Heart right ventricle (tissue), 16 donors: ENCODE data around the gene KDM4E. TPM values are rescaled to one million over a fixed set of nuclear protein-coding genes. Genes with fewer than 3 reads are reported as not detected.

Experiments used
- ATAC-seq, 8 donors: fragments of 200-7000 bp; cut with Tn5 transposase; one replicate each; pipeline ENCODE4 v1.9.1; 2020; ENCODE audit warnings: mild to moderate bottlenecking in 8 of 8, moderate library complexity in 8 of 8, moderate number of reproducible peaks in 1 of 8
- DNase-seq, 2 donors: peaks; one replicate each; pipeline ENCODE4 v3.0.0-alpha.2; 2020
- H3K27ac ChIP-seq, 10 donors: fragments of 200-600 bp; sonication (generic) in 2 of 10; one replicate each; pipeline versions ENCODE4 v1.5.0 to v1.8.0; 2020 to 2022; ENCODE audit warnings: mild to moderate bottlenecking in 3 of 10
- H3K27me3 ChIP-seq, 7 donors: fragments of 200-600 bp; one replicate each; pipeline ENCODE4 v1.8.0; 2021 to 2022; ENCODE audit warnings: mild to moderate bottlenecking in 2 of 7
- H3K36me3 ChIP-seq, 9 donors: fragments of 200-600 bp; sonication (generic) in 1 of 9; one replicate each; pipeline versions ENCODE4 v1.5.0 to v1.8.0; 2020 to 2022; ENCODE audit warnings: mild to moderate bottlenecking in 2 of 9
- H3K4me1 ChIP-seq, 9 donors: fragments of 200-600 bp; sonication (generic) in 1 of 9; one replicate each; pipeline versions ENCODE4 v1.5.0 to v1.8.0; 2020 to 2022; ENCODE audit warnings: mild to moderate bottlenecking in 4 of 9
- H3K4me3 ChIP-seq, 10 donors: fragments of 200-600 bp; sonication (generic) in 2 of 10; one replicate each; pipeline versions ENCODE4 v1.5.0 to v1.8.0; 2020 to 2022; ENCODE audit warnings: mild to moderate bottlenecking in 7 of 10, moderate library complexity in 2 of 10
- H3K9me3 ChIP-seq, 11 donors: fragments of 200-600 bp in 10 of 11; sonication (generic) in 2 of 11; one replicate each; pipeline versions ENCODE4 v1.5.0 to v1.8.0; 2013 to 2022; ENCODE audit warnings: mild to moderate bottlenecking in 2 of 11, control low read depth in 1 of 11, moderate library complexity in 1 of 11
- WGBS, 2 donors: extraction: QIAGEN DNeasy Blood & Tissue Kit; methylation state at CpG; one replicate each; pipeline ENCODE4 v1.1.7; 2013; ENCODE audit warnings: inconsistent platforms in 1 of 2; 5-methylcytosine and 5-hydroxymethylcytosine counted together
- intact Hi-C, 10 donors: fragments of 100-400 bp; cut with DNase I; formaldehyde crosslinking; loops; one replicate each; pipeline versions ENCODE4 v1.11.1 to v1.14.2; 2022
- polyA plus RNA-seq, 2 donors: library from polyadenylated mRNA; stranded (reverse); fragments of 200-250 nt; gene quantifications; one replicate each; pipeline ENCODE4 v1.2.3, GENCODE V29; 2013
- total RNA-seq, 10 donors: library from RNA; stranded (reverse); fragmentation: NEBNext Ultra II Directional in 3 of 10; extraction: Animal tissue kit (Norgen Biotek cat#: 25700) in 3 of 10; gene quantifications; one replicate each; pipeline versions ENCODE4 v1.2.1 to v1.2.4, GENCODE V29; 2021 to 2023
- TF ChIP-seq, protein P1 (sequence below), 9 donors: fragments of 200-600 bp; sonication (generic) in 2 of 9; IDR thresholded peaks; one replicate each; pipeline versions ENCODE4 v1.5.0 to v1.8.0; 2021 to 2022; ENCODE audit warnings: antibody characterized with exemption in 9 of 9, mild to moderate bottlenecking in 5 of 9, moderate library complexity in 1 of 9
- donor health status: Arrhythmogenic right ventricular cardiomyopathy.
- donor health status: ischemic (EF 13 %, LVEDD 7.1; RV severe dilation, severe dysfunction).
- donor health status: healthy with polysubstance abuse.
- donor health status: DM: no; HTN: yes; CAD: no.
- donor health status: DM: no; HTN: no; CAD: no.
- donor health status: ischemic (EF 25% LVEDD 6.9; RV normal size, moderate dysfunction).
- donor health status: ischemic (EF 25% LVEDD 5.7; RV mildly dilated, moderate dysfunction).
- donor health status: healthy.
- donor health status: DM: yes; HTN: yes; CAD: no.
- donor health status: Ischemic cardiomyopathy.
- donor health status: ischemic (EF 35%, LVEDD 5.7; RV mildly dilated, moderate dysfunction).
- donor health status: nonischemic (EF 11% LVEDD 7.7; RV severe dilation, severe dysfunction).
- donor health status: DM: yes; HTN: yes; CAD: no.
- donor health status: PGD.
- donor health status: ischemic (EF 29% LVEDD 5.4; RV normal size, mild dysfunction).
- donor health status: nonischemic (EF 23%, LVEDD 6.1; RV moderate dilation, normal function).

Gene KDM4E
- total and polyA plus RNA-seq, 12 donors, result not detected

DNA sequence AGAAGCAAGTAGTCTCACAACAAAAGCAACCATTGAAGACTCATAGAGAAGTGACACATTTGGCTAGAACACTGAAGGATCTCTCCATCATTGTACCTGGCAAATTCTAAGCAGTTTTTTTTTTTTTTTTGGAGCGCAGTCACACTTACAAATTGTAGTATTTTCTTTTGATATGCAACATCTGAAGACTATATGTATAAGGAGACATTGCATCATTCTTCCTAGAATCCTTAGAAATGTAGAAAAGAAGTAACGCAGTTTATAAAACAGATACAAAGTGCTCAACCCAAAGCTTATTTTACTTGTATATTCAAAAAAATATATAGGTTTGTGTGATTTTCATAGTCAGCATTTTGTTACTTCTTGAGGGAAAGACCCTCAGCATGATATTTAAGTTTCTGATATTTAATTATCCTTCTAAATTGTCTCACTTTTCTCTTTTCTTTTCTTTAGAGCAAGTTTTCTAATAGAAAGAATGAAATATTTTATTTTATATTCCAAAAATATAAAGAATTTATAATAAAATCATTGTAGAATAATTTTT is 31.6 kb upstream of the KDM4E start:
- intact Hi-C loops, result no loop called here
- ATAC-seq, result no peak
- no peak overlapping the region for H3K27ac ChIP-seq
- peaks cover 0 to 8% (median 0%) of the 10 kb centered on the region in 7 donors for H3K27me3 ChIP-seq
- H3K4me3 ChIP-seq, result no peak overlapping the region
- TF ChIP-seq, protein P1, sequence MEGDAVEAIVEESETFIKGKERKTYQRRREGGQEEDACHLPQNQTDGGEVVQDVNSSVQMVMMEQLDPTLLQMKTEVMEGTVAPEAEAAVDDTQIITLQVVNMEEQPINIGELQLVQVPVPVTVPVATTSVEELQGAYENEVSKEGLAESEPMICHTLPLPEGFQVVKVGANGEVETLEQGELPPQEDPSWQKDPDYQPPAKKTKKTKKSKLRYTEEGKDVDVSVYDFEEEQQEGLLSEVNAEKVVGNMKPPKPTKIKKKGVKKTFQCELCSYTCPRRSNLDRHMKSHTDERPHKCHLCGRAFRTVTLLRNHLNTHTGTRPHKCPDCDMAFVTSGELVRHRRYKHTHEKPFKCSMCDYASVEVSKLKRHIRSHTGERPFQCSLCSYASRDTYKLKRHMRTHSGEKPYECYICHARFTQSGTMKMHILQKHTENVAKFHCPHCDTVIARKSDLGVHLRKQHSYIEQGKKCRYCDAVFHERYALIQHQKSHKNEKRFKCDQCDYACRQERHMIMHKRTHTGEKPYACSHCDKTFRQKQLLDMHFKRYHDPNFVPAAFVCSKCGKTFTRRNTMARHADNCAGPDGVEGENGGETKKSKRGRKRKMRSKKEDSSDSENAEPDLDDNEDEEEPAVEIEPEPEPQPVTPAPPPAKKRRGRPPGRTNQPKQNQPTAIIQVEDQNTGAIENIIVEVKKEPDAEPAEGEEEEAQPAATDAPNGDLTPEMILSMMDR (IDR thresholded peaks at IDR 0.05), result no peak
- no peaks in the 10 kb centered on the region for H3K4me1 ChIP-seq
- H3K9me3 ChIP-seq, result no peaks in the 10 kb centered on the region
- 97 to 98% methylated on average over 2 of the region's 2 CpGs for WGBS, 2 donors
- peaks cover 0 to 9% (median 0%) of the 10 kb centered on the region in 9 donors for H3K36me3 ChIP-seq
- no peak for DNase-seq

DNA sequence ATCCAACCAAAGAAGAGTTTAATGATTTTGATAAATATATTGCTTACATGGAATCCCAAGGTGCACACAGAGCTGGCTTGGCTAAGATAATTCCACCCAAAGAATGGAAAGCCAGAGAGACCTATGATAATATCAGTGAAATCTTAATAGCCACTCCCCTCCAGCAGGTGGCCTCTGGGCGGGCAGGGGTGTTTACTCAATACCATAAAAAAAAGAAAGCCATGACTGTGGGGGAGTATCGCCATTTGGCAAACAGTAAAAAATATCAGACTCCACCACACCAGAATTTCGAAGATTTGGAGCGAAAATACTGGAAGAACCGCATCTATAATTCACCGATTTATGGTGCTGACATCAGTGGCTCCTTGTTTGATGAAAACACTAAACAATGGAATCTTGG is 27.6 kb upstream of the KDM4E start:
- Histone ChIP-seq H3K4me3 (no peak overlapping the region), H3K36me3 (peaks cover 0 to 17% (median 0%) of the 10 kb centered on the region in 9 donors), H3K4me1 (no peaks in the 10 kb centered on the region), H3K27me3 (no peaks in the 10 kb centered on the region), H3K9me3 (no peaks in the 10 kb centered on the region), H3K27ac (no peak overlapping the region)
- ATAC-seq, result no peak
- no peak for DNase-seq
- WGBS, 2 donors, result 95 to 97% methylated on average over 6 of the region's 6 CpGs
- TF ChIP-seq, protein P1 (IDR thresholded peaks at IDR 0.05), result no peak
- intact Hi-C loops, result no loop called here

DNA sequence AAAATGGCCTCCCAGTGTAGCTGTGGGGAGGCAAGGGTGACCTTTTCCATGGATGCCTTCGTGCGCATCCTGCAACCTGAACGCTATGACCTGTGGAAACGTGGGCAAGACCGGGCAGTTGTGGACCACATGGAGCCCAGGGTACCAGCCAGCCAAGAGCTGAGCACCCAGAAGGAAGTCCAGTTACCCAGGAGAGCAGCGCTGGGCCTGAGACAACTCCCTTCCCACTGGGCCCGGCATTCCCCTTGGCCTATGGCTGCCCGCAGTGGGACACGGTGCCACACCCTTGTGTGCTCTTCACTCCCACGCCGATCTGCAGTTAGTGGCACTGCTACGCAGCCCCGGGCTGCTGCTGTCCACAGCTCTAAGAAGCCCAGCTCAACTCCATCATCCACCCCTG is 26.8 kb upstream of the KDM4E start:
- Histone ChIP-seq H3K4me3 (no peak overlapping the region), H3K9me3 (no peaks in the 10 kb centered on the region), H3K36me3 (peaks cover 0 to 17% (median 0%) of the 10 kb centered on the region in 9 donors), H3K4me1 (no peaks in the 10 kb centered on the region), H3K27me3 (no peaks in the 10 kb centered on the region), H3K27ac (no peak overlapping the region)
- intact Hi-C loops, result no loop called here
- 93 to 96% methylated on average over 13 of the region's 13 CpGs for WGBS, 2 donors
- DNase-seq (no peak), ATAC-seq (no peak)
- TF ChIP-seq, protein P1 (IDR thresholded peaks at IDR 0.05), result no peak

DNA sequence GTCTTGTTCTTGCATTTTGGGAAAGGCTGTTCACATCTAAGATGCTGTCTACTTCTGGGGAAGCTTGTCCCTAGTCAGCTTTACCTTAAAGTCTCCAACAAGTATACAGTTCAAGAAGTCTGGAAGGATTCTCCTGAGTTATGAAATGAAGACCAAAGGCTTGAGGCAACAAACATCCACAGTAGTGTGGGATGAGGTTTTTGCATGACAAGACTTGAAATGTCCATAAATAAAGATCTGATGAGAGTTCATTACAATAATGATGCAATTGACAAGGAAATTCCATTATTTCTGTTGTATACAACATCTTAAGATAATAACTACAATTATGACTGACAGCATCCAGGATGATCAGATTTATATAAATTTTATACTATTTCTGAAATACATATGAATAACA is 21.3 kb upstream of the KDM4E start:
- TF ChIP-seq, protein P1 (IDR thresholded peaks at IDR 0.05), result no peak
- Histone ChIP-seq H3K27ac (no peak overlapping the region), H3K27me3 (no peaks in the 10 kb centered on the region), H3K4me3 (no peak overlapping the region), H3K4me1 (no peaks in the 10 kb centered on the region), H3K36me3 (peaks cover 0 to 5% (median 0%) of the 10 kb centered on the region in 9 donors), H3K9me3 (peaks cover 0 to 9% (median 0%) of the 10 kb centered on the region in 11 donors)
- no peak for DNase-seq
- intact Hi-C loops, result no loop called here
- no peak for ATAC-seq
